HG03521 (cell line): Measurements from ENCODE around the gene LRP10.

Source experiments
- ATAC-seq: cut with Tn5 transposase; IDR thresholded peaks from one replicate; pipeline ENCODE4 v1.9.1; 2021; ENCODE audit warnings: mild to moderate bottlenecking, moderate library complexity; ENCODE audit not compliant: unreplicated experiment

LRP10 gene

DNA sequence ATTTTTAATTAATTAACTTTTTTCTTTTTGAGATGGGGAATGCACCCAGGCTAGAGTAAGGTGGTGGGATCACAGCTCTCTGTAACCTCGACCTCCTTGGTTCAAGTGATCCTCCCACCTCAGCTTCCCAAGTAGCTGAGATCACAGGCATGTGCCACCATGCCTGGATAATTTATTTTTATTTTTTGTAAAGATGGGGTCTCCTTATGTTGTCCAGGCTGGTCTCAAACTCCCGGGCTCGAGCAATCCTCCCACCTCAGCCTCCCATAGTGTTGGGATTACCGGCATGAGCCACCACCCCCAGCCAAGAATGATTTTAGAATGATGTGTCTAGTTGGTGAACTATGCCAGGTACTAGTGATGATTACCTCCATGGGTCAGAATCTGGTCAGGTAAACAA is 6.6 kb upstream of the LRP10 start:
- ATAC-seq: no peak

DNA sequence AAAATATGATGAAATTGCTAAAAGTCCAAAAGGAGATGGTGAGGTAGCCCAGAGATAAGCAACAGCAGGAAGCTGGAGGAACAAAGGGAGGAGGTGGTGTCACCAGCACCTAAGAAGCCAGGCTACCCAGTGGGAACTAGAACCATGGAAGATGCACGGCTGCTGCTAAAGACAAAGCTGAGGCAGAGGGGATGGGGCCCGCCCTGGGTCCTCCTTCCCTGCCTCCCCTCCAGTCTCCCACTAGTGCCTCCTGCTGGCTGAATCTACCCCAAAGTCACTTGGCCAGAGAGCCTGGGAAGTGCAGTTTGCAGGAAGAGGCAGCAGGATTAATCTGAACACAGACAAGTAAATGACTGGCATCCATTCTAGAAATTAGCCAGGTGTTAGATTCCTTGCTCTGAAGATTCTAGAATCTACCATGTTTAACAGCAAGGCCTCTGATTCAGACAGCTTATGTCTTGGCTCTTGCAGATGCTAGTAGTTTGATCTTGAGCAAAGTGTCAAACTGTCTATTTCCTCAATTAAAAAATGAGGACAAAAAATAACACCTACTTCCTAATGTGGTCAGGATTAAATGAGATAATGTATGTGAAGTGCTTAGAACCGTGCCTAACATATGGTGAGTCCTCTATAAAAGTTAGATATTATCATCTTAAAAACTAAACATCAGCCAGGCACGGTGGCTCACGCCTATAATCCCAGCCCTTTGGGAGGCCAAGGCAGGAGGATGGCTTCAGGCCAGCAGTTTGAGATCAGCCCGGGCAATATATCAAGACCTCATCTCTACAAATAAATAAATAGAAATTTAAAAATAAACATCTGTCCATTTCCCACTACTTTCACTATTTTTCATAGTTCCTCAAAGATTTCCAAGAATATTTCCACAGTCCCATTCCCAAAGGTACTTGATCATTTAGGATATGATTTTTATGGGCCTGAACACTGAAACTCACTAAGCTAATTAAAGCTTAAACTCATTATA is 5.8 kb upstream of the LRP10 start:
- ATAC-seq: no peak

DNA sequence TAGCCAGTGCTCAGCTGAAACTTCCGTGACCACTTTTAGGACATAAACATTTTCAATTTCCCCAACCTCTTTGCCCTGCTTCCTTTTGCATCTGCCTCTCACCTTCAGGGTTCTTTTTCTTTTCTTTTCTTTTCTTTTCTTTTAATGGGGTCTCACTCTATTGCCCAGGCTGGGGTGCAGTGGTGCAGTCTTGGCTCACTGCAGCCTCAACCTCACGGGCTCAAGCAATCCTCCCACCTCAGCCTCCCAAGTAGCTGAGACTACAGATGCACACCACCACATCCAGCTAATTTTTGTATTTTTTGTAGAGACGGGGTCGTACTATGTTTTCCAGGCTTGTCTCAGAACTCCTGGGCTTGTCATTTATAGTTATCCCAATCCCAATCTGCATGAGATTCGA is 4.7 kb upstream of the LRP10 start:
- no peak for ATAC-seq

DNA sequence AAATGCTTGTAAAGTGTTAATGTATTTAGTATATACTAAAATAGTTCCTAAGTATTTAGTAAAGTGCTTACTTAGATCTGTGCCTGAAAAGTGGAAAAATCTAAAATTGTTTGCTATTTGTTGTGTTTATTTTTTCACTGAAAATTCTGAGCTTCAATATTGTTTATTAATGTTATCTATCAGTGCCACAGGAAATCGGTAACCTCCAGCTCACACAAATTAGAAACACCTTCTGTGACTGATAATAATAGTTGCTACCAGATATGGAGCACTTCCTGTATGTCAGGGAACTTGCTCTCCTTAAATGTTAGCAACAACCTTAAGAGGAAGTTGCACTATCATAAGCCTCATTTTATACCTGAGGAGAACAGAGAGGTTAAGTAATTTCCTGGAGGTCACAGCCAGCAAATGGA is 723 bp upstream of the LRP10 start:
- ATAC-seq: peak; percentile 23

DNA sequence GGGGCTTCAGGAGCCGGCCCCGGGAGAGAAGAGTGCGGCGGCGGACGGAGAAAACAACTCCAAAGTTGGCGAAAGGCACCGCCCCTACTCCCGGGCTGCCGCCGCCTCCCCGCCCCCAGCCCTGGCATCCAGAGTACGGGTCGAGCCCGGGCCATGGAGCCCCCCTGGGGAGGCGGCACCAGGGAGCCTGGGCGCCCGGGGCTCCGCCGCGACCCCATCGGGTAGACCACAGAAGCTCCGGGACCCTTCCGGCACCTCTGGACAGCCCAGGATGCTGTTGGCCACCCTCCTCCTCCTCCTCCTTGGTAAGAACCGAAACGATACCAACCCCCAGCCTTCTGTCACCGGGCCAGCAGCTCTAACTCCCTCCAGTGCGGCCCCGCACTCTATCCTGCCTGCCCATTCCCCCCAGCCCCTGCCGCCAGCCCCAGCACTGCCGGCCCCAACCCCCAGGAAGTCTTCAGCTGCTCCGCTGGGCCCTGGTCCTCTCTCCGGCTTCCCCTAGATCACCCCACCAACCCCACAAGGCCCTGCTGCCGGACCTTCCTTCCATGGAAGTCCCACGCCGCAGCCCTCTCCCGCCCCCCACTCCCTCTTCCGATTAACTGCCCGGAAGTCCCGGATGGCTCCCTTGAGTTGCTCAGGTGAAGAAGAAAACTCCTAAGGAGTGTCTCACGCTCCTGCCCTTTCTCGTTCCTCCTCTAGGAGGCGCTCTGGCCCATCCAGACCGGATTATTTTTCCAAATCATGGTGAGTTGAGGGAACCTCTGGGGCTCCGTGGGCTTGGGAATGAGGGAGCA is 693 bp downstream of the LRP10 start:
- ATAC-seq: peak; percentile 19

DNA sequence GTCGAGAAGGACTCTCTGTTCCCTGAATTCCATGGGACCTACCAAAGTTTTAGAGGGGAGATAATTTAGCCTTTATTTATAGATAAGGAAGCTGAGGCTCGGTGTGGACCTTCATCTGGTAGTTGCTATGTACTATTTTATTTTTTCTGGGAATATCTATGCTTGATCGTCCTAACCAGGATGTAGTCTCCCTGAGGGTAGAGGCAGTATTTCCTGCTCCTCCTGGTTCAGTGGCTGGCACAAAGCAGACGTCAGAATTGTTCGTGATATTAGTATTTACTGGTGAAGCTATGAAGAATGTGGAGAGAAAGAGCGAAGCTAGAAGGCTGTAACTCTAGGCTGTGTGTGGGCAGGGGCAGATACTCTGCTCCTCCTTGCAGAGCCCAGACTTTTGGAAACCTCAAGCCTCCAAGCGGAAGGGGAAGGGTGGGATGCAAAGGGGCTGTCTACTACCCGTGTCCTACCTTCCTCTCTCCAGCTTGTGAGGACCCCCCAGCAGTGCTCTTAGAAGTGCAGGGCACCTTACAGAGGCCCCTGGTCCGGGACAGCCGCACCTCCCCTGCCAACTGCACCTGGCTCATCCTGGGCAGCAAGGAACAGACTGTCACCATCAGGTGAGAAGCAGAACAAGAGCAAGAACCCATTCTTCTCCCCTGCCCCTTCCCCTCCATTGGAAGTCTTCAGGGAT is 1.4 kb downstream of the LRP10 start:
- no peak for ATAC-seq

DNA sequence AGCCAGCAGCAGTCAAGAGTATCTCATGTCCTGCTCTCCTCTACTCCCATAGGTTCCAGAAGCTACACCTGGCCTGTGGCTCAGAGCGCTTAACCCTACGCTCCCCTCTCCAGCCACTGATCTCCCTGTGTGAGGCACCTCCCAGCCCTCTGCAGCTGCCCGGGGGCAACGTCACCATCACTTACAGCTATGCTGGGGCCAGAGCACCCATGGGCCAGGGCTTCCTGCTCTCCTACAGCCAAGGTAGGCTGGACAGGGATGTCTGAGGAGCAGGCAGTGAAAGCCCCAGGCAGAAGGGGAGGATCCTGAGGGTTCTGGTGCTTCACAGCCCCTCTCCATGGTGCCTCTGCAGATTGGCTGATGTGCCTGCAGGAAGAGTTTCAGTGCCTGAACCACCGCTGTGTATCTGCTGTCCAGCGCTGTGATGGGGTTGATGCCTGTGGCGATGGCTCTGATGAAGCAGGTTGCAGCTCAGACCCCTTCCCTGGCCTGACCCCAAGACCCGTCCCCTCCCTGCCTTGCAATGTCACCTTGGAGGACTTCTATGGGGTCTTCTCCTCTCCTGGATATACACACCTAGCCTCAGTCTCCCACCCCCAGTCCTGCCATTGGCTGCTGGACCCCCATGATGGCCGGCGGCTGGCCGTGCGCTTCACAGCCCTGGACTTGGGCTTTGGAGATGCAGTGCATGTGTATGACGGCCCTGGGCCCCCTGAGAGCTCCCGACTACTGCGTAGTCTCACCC is 3.6 kb downstream of the LRP10 start:
- no peak for ATAC-seq

DNA sequence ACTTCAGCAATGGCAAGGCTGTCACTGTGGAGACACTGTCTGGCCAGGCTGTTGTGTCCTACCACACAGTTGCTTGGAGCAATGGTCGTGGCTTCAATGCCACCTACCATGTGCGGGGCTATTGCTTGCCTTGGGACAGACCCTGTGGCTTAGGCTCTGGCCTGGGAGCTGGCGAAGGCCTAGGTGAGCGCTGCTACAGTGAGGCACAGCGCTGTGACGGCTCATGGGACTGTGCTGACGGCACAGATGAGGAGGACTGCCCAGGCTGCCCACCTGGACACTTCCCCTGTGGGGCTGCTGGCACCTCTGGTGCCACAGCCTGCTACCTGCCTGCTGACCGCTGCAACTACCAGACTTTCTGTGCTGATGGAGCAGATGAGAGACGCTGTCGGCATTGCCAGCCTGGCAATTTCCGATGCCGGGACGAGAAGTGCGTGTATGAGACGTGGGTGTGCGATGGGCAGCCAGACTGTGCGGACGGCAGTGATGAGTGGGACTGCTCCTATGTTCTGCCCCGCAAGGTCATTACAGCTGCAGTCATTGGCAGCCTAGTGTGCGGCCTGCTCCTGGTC is 4.3 kb downstream of the LRP10 start:
- ATAC-seq: no peak

DNA sequence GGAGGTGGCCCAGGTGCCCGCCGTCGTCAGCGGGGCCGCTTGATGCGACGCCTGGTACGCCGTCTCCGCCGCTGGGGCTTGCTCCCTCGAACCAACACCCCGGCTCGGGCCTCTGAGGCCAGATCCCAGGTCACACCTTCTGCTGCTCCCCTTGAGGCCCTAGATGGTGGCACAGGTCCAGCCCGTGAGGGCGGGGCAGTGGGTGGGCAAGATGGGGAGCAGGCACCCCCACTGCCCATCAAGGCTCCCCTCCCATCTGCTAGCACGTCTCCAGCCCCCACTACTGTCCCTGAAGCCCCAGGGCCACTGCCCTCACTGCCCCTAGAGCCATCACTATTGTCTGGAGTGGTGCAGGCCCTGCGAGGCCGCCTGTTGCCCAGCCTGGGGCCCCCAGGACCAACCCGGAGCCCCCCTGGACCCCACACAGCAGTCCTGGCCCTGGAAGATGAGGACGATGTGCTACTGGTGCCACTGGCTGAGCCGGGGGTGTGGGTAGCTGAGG is 5.5 kb downstream of the LRP10 start:
- no peak for ATAC-seq

DNA sequence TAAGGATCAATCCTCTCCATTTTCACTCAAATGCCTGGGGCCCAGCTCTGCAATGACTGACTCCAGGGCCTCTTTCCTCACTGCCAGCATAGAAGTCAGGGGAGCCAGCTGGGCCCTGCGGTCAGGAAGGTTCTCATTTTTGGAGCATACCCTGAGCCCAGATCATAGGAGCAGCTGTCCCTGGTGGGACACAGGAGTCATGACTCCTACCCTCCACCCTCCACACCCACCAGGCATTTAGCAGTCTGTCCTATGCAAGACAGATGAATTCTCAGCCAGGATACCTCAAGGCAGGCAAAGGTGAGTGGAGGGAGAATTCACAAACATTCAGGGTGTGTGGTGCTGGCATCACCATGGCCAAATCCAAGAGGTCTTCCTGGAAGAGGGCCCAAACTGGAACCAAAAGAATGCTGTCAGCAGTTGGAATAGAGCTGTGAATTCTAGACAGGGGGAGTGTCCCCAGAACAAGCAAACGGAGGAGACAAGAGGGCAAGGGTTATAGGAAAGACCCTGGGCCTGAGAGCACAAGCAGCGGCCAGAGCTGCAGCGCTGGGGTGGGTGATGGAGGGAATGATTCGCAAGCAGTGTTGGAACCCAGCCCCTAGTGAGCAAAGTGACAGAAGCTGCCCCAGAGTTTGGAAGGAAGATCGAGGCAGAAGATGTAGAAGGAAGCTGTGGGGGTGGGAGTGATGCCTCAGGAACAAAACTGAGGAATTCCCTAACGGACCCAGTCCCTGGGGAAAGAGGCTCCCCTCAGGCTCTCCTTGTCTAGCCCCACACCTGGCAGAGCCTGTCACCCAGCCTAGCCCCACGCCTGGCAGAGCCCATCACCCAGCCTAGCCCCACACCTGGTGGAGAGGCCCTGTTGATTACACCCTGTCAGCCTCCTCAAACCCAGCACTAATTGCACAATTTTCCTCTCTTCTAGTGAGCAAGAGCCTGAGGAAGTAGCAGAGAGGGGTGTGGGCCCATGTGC is 7.0 kb downstream of the LRP10 start:
- ATAC-seq: no peak

DNA sequence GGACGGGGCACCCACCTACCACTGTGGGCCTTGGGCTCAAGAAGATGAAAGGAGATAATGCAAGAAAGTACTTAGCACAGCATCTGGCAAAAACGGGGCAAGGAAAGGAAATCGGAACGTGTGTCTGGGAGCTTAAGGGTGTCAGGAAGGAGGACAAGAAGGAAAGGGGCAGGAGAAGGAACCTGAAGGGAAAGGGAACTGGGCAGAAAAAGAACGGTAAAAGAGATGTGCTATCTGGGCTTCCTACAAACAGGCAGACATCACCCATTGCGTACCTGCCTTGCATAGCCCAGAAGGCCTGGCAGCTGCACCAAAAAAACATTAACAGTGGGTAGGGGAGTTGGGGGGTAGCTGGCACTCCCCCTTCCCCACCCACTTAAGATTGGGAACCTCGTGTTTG is 10.5 kb downstream of the LRP10 start:
- no peak for ATAC-seq

DNA sequence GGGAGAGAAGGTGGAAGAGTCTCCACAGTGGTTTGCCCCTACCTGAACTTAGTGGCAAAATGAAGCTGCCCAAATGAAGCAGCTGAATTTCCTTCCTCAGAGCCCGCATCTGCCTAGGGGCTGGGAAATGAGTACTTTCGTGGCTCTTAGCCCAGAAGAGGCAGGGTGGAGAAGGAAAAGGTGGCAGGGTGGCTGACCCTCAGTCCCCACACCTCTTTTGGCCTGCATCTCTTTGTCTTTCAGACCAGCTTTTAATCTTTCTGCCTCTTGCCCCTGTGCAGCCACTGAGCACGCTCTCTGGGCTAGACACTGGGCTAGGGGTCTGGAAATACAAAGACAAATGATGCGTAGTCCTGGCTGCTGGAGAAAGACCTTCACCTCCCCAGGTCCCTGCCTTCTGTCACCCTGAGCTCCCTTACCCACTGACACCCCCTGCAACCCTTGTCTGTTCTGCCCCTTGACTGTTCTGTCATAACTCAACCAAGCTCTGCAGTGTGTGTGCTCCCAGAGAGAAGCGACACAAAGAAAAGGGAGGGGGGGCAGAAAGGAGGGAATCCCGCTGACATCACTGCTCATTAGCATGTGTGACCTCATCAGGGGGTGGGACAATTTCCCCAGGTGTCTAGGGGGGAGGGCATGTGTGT is 11.1 kb downstream of the LRP10 start:
- no peak for ATAC-seq

DNA sequence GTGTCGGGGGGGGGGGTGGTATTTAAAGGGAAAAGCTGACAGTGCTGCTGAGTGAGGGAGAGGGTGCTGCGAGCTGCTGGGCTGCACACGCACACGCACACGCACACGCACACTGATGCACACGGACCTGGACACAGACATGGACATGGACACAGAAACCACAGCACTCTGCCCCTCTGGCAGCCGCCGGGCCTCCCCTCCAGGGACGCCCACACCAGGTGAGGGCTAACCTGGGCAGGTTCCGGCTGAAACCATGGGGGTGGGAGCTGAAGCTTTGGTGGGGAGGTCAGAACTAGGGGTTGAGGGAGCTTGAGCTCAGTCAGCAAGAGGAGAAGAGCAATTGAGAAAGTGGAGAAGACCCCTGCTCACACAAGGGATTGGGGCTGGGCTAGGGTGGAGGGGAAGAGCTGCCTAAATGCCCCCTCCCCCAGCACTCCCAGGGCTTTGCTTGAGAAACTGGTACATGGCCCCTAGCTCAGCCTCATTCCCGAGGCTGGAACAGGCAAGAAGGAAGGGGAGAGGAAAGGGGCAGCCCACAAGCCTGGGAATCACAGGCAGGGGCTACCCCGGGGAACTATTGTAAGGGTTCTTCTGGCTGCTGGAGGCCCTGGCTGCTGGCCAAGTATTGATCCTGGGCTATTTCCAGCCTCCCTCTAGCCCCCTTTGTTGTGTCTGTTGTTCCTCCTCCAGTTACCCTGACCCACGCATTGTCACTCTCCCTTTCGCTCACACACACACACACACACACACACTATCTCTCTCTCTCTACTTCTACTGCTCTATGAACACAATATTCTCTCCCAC is 11.8 kb downstream of the LRP10 start, which contains the start of gene REM2:
TSS of gene REM2 (plus strand) at position 50 of the 804 bp plus-strand sequence. CDS start at position 116, 66 bp downstream.
- no peak for ATAC-seq

DNA sequence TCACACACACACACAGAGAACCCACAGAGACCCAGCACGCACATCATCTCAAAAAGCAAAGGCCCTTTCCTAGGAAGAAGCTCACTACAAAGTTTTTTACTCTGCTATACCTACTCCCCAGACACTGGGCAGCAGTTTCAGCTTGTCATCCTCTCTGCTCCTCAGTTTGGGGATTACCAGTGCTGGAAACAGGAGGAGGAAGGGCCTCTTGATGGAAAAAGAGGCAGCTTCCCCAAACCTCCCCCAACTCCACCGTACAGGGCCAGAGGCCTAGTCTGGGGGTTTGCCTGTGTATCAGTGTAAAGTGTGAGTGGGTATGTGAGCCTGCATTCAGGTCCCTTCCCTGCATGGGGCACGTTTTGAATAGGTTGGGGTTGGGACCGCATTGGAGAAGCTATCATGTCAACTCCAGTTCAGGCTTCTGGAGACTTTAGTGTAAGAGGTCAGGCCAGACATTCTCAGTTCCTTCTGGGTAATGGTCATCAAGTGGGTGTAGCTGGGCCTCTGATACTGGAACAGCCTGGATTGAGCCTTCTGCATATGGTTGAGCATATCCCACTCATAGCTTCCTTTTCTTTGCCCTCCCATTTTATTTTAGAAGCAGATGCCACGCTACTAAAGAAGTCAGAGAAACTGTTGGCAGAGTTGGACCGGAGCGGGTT is 12.7 kb downstream of the LRP10 start:
- no peak for ATAC-seq

DNA sequence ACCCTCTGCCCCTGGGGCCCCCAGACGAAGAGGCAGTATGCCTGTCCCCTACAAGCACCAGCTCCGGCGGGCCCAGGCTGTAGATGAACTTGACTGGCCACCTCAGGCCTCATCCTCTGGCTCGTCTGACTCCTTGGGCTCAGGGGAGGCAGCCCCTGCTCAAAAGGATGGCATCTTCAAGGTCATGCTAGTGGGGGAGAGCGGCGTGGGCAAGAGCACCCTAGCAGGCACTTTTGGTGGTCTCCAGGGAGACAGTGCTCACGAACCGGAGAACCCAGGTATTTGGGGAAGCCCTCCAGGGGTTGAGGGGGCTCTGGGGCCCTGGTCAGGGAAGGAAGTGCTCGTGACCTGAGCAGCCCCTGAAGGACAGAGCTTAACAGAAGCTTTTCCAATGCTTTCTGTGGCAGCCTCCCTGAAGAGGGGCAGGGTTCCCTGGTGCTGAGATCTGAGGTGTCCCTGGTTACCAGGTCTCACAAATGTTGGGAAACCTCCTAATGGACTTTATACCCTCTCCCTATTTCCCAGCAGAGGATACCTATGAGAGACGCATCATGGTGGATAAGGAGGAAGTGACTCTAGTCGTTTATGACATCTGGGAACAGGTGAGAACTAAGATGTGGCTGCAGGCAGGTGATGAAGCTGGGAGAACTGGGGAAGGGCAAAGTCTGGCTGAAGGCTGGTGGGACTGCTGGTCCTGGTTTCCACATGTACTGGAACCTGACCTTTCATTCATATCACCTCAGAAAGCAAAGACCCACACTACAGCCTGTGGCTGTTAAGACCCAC is 13.4 kb downstream of the LRP10 start:
- ATAC-seq: no peak

DNA sequence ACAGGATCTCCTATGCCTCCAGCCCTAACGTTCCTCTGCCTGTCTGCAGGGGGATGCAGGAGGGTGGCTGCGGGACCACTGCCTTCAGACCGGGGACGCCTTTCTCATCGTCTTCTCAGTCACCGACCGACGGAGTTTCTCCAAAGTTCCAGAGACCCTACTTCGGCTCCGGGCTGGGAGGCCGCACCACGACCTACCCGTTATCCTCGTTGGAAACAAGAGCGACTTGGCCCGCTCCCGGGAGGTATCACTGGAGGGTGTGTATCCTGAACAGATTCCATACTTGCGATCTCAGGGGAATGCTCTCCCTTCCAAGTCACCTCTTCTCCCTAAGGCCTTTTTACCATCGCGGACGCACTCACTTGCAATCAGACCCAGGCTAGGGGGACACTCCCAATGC is 14.4 kb downstream of the LRP10 start:
- ATAC-seq: no peak
